Psoas muscle (tissue), 8 donors: ENCODE data around the gene CTNS. TPM values are rescaled to one million over a fixed set of nuclear protein-coding genes. Genes with fewer than 3 reads are reported as not detected.

Experiments used
- ATAC-seq, 4 donors: fragments of 200-7000 bp; cut with Tn5 transposase; one replicate each; pipeline ENCODE4 v1.9.1; 2020; ENCODE audit warnings: moderate library complexity in 3 of 4, mild to moderate bottlenecking in 2 of 4
- DNase-seq, 2 donors: peaks; one replicate each; pipeline ENCODE4 v3.0.0-alpha.2; 2020
- H3K27ac ChIP-seq: fragments of 200-600 bp; one replicate; pipeline ENCODE4 v1.8.0; 2022
- H3K27me3 ChIP-seq, 3 donors: fragments of 200-600 bp in 1 of 3; one replicate each; pipeline versions ENCODE4 v1.6.1 to v1.8.0; 2013 to 2022; ENCODE audit warnings: low read length in 2 of 3, mild to moderate bottlenecking in 2 of 3, moderate library complexity in 1 of 3; ENCODE audit not compliant: insufficient read depth in 3 of 3
- H3K36me3 ChIP-seq, 2 donors: fragments of 200-600 bp in 1 of 2; one replicate each; pipeline versions ENCODE4 v1.6.1 to v1.8.0; 2013 to 2022; ENCODE audit warnings: low read depth in 1 of 2, mild to moderate bottlenecking in 1 of 2, moderate library complexity in 1 of 2; ENCODE audit not compliant: insufficient read depth in 1 of 2
- H3K4me1 ChIP-seq: fragments of 200-600 bp; one replicate; pipeline ENCODE4 v1.8.0; 2022
- H3K4me3 ChIP-seq: fragments of 200-600 bp; one replicate; pipeline ENCODE4 v1.8.0; 2022; ENCODE audit warnings: mild to moderate bottlenecking
- H3K9me3 ChIP-seq: fragments of 200-600 bp; one replicate; pipeline ENCODE4 v1.8.0; 2022
- WGBS, 3 donors: extraction: QIAGEN DNeasy Blood & Tissue Kit; methylation state at CpG; one replicate each; pipeline versions ENCODE4 v1.1.6 to v1.1.7; 2013; 5-methylcytosine and 5-hydroxymethylcytosine counted together
- intact Hi-C, 2 donors: fragments of 100-400 bp; cut with DNase I; formaldehyde crosslinking; loops; one replicate each; pipeline versions ENCODE4 v1.11.0 to v1.14.2; 2022
- polyA plus RNA-seq, 3 donors: library from polyadenylated mRNA; stranded (reverse); fragments of 200-250 nt; gene quantifications; one replicate each; pipeline ENCODE4 v1.2.3, GENCODE V29; 2013
- total RNA-seq, 4 donors: library from RNA; stranded (reverse); fragmentation: NEBNext Ultra II Directional in 2 of 4; extraction: Animal tissue kit (Norgen Biotek cat#: 25700) in 2 of 4; gene quantifications; one replicate each; pipeline versions ENCODE4 v1.2.1 to v1.2.4, GENCODE V29; 2021 to 2023
- TF ChIP-seq, protein P1 (sequence below): fragments of 200-600 bp; IDR thresholded peaks from one replicate; pipeline ENCODE4 v1.8.0; 2022; ENCODE audit warnings: antibody characterized with exemption
- donor health status: healthy with polysubstance abuse.
- donor health status: DM: no; HTN: no; CAD: no; lungs with moderate emphysema.
- donor health status: Bipolar disorder and iron deficiency.
- donor health status: healthy.
- donor health status: DM: yes; HTN: yes; CAD: no.
- donor health status: DM: no; HTN: no; CAD: no.
- donor health status: DM: no; HTN: no; CAD: no.
- donor health status: DM: yes; HTN: yes; CAD: no.

The CTNS gene
- total and polyA plus RNA-seq, 7 donors: 7.3 to 32.7 (median 10.1) TPM

DNA sequence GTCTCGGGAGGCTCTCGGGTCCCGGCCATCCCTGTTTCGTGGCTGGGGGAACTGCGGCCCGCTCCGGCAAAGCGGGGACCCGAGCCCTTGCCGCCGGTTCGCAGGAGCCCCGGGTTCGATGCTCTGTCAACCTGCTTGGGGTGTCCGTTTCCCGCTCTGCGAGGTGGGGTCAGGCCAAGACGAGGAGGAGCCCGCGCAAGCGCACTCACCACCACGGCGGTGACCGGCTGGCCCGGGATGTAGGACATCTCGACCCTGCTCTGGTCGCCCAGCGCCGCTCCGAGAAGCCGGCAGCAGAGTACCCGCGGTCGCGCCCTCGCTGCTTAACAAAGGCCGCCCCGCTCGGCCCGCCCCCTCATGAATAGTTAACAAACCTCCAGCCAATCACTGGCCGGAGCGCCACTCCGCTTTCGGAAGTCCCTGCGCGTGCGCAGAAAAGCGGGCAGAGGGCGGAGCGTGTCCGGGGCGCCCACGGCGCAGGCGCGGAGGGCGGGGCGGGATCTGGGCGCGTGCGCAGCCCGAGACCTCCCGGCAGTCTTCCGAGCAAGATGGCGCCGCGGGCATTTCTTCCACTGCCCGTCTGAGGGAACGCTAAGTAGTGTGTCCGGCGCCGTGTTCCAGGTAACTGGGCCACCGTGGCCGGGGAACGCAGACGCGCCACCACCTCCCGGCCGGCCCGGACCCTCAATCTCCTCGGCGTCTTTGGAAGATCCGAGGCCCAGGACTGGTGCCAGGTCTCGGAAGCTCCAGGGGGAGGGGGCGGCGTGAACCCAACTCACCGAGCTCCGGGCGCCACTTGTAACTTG lies 31.9 kb downstream of the CTNS start, which contains the start of the genes EMC6 and TAX1BP3:
Gene EMC6 (plus strand): TSS at position 534 of the 806 bp plus-strand sequence. CDS start 335 bp downstream, outside the sequence.
Gene TAX1BP3 (minus strand): TSS at position 300 of the 806 bp plus-strand sequence. CDS start 52 bp downstream, at position 248.
- Histone ChIP-seq H3K9me3 (no peaks in the 10 kb centered on the region), H3K36me3 (peaks cover 2 to 40% of the 10 kb centered on the region in 2 donors), H3K4me3 (peak within 1 kb of the TSS; percentile 97), H3K4me1 (peaks cover 35% of the 10 kb centered on the region), H3K27me3 (no peaks in the 10 kb centered on the region), H3K27ac (peak within 1 kb of the TSS; percentile 96)
- ATAC-seq (peak; percentile 87 to 91 (median 90)), DNase-seq (peak; percentile 99 to 100)
- intact Hi-C loops: loop anchor here in 1 of 2 donors (1.0 kb wide), 1 partner anchor 28 kb away; no protein-coding TSS in a partner anchor
- TF ChIP-seq, protein P1, sequence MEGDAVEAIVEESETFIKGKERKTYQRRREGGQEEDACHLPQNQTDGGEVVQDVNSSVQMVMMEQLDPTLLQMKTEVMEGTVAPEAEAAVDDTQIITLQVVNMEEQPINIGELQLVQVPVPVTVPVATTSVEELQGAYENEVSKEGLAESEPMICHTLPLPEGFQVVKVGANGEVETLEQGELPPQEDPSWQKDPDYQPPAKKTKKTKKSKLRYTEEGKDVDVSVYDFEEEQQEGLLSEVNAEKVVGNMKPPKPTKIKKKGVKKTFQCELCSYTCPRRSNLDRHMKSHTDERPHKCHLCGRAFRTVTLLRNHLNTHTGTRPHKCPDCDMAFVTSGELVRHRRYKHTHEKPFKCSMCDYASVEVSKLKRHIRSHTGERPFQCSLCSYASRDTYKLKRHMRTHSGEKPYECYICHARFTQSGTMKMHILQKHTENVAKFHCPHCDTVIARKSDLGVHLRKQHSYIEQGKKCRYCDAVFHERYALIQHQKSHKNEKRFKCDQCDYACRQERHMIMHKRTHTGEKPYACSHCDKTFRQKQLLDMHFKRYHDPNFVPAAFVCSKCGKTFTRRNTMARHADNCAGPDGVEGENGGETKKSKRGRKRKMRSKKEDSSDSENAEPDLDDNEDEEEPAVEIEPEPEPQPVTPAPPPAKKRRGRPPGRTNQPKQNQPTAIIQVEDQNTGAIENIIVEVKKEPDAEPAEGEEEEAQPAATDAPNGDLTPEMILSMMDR: no peak
- WGBS, 3 donors: 0% methylated on average over 65 to 89 of the region's 89 CpGs

DNA sequence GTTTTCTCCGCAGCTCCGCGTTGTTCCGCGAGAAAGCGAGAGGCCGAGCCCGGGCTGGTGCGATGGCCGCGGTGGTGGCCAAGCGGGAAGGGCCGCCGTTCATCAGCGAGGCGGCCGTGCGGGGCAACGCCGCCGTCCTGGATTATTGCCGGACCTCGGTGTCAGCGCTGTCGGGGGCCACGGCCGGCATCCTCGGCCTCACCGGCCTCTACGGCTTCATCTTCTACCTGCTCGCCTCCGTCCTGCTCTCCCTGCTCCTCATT lies 32.5 kb downstream of the CTNS start:
- peaks cover 2 to 35% of the 10 kb centered on the region in 2 donors for H3K36me3 ChIP-seq
- no peaks in the 10 kb centered on the region for H3K27me3 ChIP-seq
- intact Hi-C loops: no loop called here
- H3K27ac ChIP-seq: peak overlapping the region; percentile 96
- DNase-seq (no peak), ATAC-seq (peak in 3 of 4 donors; percentile 2 to 4 (median 3))
- H3K4me3 ChIP-seq: peak overlapping the region; percentile 97
- no peaks in the 10 kb centered on the region for H3K9me3 ChIP-seq
- TF ChIP-seq, protein P1: no peak
- 0 to 1% (median 0%) methylated on average over 18 to 32 of the region's 32 CpGs for WGBS, 3 donors
- H3K4me1 ChIP-seq: peaks cover 35% of the 10 kb centered on the region

DNA sequence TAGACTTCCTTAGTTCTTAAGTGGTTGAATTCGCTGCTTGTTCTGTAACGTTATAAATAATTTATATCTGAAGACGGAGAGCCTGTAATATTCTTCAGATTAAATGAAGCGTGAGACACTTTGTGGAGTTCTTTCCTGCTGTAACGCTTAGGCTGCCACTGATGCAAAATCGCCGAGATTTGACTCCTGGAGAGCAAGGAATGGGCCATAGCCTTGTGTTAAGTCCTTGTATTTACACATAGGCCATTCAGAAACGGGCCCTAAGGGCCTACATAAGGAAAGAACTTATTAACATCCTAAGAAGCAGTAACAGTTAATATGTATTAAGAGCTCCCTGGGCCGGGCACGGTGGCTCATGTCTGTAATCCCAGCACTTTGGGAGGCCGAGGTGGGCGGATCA lies 33.0 kb downstream of the CTNS start:
- Histone ChIP-seq H3K4me1 (peaks cover 35% of the 10 kb centered on the region), H3K9me3 (no peaks in the 10 kb centered on the region), H3K27me3 (no peaks in the 10 kb centered on the region), H3K36me3 (peaks cover 0 to 29% of the 10 kb centered on the region in 2 donors), H3K27ac (peak overlapping the region; percentile 96), H3K4me3 (peak overlapping the region; percentile 97)
- intact Hi-C loops: no loop called here
- WGBS, 3 donors: 39 to 45% (median 40%) methylated on average over 12 of the region's 12 CpGs
- no peak for DNase-seq
- no peak for ATAC-seq
- TF ChIP-seq, protein P1: no peak

DNA sequence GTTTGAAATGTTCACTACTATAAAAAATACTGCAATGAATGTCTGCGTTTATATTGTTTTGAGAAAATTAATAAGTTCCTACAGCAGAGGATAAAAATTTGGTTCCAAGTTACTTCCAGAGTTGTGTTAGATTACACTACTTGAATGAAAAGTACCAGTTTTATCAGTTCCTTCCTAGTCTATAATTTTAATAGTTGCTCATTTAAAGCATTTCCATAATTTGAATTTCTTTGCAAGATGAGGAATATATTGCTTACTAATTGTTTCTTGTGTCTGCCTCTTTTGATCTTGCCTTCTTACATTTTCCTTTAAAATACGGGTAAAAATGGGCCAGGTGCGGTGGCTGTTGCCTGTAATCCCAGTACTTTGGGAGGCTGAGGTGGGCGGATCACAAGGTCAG lies 36.0 kb downstream of the CTNS start:
- Histone ChIP-seq H3K4me3 (no peak overlapping the region), H3K36me3 (peaks cover 0 to 33% of the 10 kb centered on the region in 2 donors), H3K9me3 (no peaks in the 10 kb centered on the region), H3K4me1 (peaks cover 15% of the 10 kb centered on the region), H3K27me3 (no peaks in the 10 kb centered on the region), H3K27ac (no peak overlapping the region)
- no peak for DNase-seq
- no peak for ATAC-seq
- intact Hi-C loops: no loop called here
- TF ChIP-seq, protein P1: no peak
- WGBS, 3 donors: 91 to 97% (median 97%) methylated on average over 4 of the region's 4 CpGs
